Measurements from ENCODE around the gene C5AR2. TPM values are rescaled to one million over a fixed set of nuclear protein-coding genes. Genes with fewer than 3 reads are reported as not detected.

C5AR2 gene
- polyA plus RNA-seq (not detected in 2 replicates), polyA minus RNA-seq (not detected in 2 replicates)

DNA sequence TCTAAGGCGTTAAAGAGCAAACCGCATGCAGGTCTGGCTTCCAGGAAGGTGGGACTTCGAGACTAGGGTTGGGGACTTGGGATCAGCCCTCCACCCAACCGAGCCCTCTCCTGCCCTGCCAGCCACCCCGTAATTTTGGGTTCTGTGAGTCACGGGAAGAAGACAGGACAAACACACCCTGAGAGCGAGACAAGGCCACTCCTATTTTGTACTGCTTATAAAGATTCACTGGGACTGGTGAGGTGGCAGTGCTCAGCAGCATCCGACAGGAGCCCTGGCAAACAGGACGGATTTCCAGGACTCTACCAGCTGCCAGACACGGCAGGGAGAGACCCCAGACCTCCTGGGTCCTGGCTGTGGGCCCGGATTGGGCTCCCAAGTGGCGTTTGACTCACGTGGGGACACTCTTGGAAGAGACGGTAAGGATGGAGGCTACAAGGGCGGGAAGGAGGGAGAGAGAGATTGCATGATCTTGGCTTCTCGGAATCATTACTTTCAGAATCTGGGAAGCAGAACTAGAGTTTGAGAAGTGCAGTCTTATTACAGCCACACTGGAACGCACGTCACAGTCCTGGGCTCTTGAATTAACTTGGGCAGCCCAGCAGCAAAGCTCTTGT lies at the start of gene C5AR2:
Gene C5AR2 (plus strand): TSS at position 245 of the 617 bp plus-strand sequence. CDS start 8,625 bp downstream, outside the sequence.
- H3K27ac ChIP-seq (ENCODE audit: low read length): no peak within 1 kb of the TSS
- H2AFZ ChIP-seq (ENCODE audit: low read depth, low read length): no peak within 1 kb of the TSS
- no peak within 1 kb of the TSS for H3K9ac ChIP-seq (ENCODE audit: low read length)

DNA sequence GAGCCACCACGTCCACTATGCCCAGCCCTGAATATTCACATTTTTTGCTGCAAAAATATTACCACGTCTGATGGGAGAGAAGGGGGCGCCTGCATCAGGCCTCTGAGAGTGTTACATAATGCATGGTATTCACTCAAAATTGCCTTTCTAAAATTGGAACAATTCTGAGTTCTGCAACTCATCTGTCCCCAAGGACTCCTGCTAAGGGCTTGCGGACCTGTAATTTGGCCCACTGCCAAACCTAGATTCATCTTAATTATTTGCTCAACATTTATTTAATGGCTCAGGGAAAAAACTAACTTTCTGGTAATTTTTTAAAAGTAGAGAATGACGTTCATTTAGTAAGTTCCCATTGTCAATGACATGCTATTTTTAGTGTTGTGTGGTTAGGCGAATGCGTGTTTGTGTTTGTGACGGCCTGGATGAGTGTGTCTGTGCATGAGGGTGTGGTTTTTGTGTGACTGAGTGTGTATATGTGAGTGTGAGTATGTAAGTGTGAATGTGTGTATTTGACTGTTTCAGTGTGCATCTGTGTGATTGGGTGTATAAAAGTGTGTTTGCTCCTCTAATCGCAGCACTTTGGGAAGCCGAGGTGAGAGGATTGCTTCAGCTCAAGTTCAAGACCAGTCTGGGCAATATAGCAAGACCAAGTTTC lies 48.4 kb upstream of the C5AR2 start:
- no peak overlapping the region for H3K4me2 ChIP-seq (ENCODE audit: low read length)
- no peak overlapping the region for H3K4me3 ChIP-seq (ENCODE audit: low read length)
- no peaks in the 10 kb centered on the region for H3K27me3 ChIP-seq (ENCODE audit: insufficient read depth, low read depth, low read length)
- H4K20me1 ChIP-seq (ENCODE audit: insufficient read depth): no peaks in the 10 kb centered on the region
- H3K36me3 ChIP-seq (ENCODE audit: insufficient read depth, low read length): no peaks in the 10 kb centered on the region
- no peaks in the 10 kb centered on the region for H3F3A ChIP-seq (ENCODE audit: insufficient read depth, low read length, poor library complexity, severe bottlenecking)
- TF ChIP-seq POLR2AphosphoS5 (IDR thresholded peaks at IDR 0.05): no peak
- TF ChIP-seq TAF1 (IDR thresholded peaks at IDR 0.05; ENCODE audit: low read depth): no peak
- no peak for TF ChIP-seq EZH2 (IDR thresholded peaks at IDR 0.05; ENCODE audit: borderline replicate concordance, insufficient read depth, low read length, poor library complexity, severe bottlenecking)
- no peak for TF ChIP-seq SMC3 (conservative IDR thresholded peaks at IDR 0.05; ENCODE audit: poor library complexity)
- TF ChIP-seq REST (IDR thresholded peaks at IDR 0.05; ENCODE audit: borderline replicate concordance): no peak
- no peak for TF ChIP-seq MXI1 (conservative IDR thresholded peaks at IDR 0.05; ENCODE audit: poor library complexity, severe bottlenecking)
- TF ChIP-seq EP300 (conservative IDR thresholded peaks at IDR 0.05; ENCODE audit: poor library complexity, severe bottlenecking): no peak
- no peak for TF ChIP-seq RAD21 (conservative IDR thresholded peaks at IDR 0.05)
- TF ChIP-seq CTCF (IDR thresholded peaks at IDR 0.05; ENCODE audit: poor library complexity, severe bottlenecking): no peak
- H3K9ac ChIP-seq (ENCODE audit: low read length): no peak overlapping the region
- H3K27ac ChIP-seq (ENCODE audit: low read length): no peak overlapping the region
- no peaks in the 10 kb centered on the region for H3K79me2 ChIP-seq (replicated peaks; ENCODE audit: insufficient read depth, low read length)
- no peak overlapping the region for H2AFZ ChIP-seq (ENCODE audit: low read depth, low read length)
- no peaks in the 10 kb centered on the region for H3K9me2 ChIP-seq (ENCODE audit: insufficient read depth, low read length)
- no peaks in the 10 kb centered on the region for H3K9me3 ChIP-seq (ENCODE audit: low read length)

More for the DNA sequence above, at the start of gene C5AR2:
- H3K79me2 ChIP-seq (replicated peaks; ENCODE audit: insufficient read depth, low read length): no peaks in the 10 kb centered on the region
- no peaks in the 10 kb centered on the region for H3K27me3 ChIP-seq (ENCODE audit: insufficient read depth, low read depth, low read length)
- H3K9me3 ChIP-seq (ENCODE audit: low read length): no peaks in the 10 kb centered on the region
- no peaks in the 10 kb centered on the region for H4K20me1 ChIP-seq (ENCODE audit: insufficient read depth)
- H3K4me3 ChIP-seq (ENCODE audit: low read length): no peak within 1 kb of the TSS
- H3F3A ChIP-seq (ENCODE audit: insufficient read depth, low read length, poor library complexity, severe bottlenecking): no peaks in the 10 kb centered on the region
- no peaks in the 10 kb centered on the region for H3K36me3 ChIP-seq (ENCODE audit: insufficient read depth, low read length)
- no peak for TF ChIP-seq POLR2AphosphoS5 (IDR thresholded peaks at IDR 0.05)
- TF ChIP-seq RAD21 (conservative IDR thresholded peaks at IDR 0.05): no peak
- H3K9me2 ChIP-seq (ENCODE audit: insufficient read depth, low read length): no peaks in the 10 kb centered on the region
- no peak within 1 kb of the TSS for H3K4me2 ChIP-seq (ENCODE audit: low read length)
